NCI-H748 treated with DMSO at 0.1 percent for 48 hours (cell line): Measurements from ENCODE around the gene MYBPC1.

Experiments used
- DNase-seq: peaks from one replicate; lab custom pipeline; 2025; lab: John Stamatoyannopoulos, UW

The MYBPC1 gene

GRCh38 chr12:101694986-101695385 is 100.2 kb downstream of the MYBPC1 start:
- no peak for DNase-seq

GRCh38 chr12:101695706-101696105 is 100.9 kb downstream of the MYBPC1 start:
- no peak for DNase-seq

- DNase-seq, result no peak
Observed at GRCh38 chr12:101696251-101697196, 101.8 kb downstream of the MYBPC1 start.

GRCh38 chr12:101697197-101697929 is 102.6 kb downstream of the MYBPC1 start, which contains the start of gene CHPT1:
Gene CHPT1 (plus strand): TSS chr12:101697640. CDS start chr12:101697862, 222 bp downstream.
- DNase-seq, result peak; percentile 8

GRCh38 chr12:101697930-101698799 is 103.4 kb downstream of the MYBPC1 start:
- DNase-seq, result no peak

GRCh38 chr12:101698800-101699347 is 104.1 kb downstream of the MYBPC1 start:
- no peak for DNase-seq

- no peak for DNase-seq
Observed at GRCh38 chr12:101700299-101700820, 105.6 kb downstream of the MYBPC1 start.

GRCh38 chr12:101703487-101703886 is 108.7 kb downstream of the MYBPC1 start:
- DNase-seq, result no peak

GRCh38 chr12:101706403-101706802 is 111.6 kb downstream of the MYBPC1 start:
- no peak for DNase-seq

GRCh38 chr12:101707131-101707782 is 112.5 kb downstream of the MYBPC1 start:
- no peak for DNase-seq

- no peak for DNase-seq
Observed at GRCh38 chr12:101710288-101710687, 115.5 kb downstream of the MYBPC1 start.

- no peak for DNase-seq
Observed at GRCh38 chr12:101713059-101713682, 118.4 kb downstream of the MYBPC1 start.

- no peak for DNase-seq
Observed at GRCh38 chr12:101713930-101714329, 119.2 kb downstream of the MYBPC1 start.

GRCh38 chr12:101714877-101715444 is 120.2 kb downstream of the MYBPC1 start:
- DNase-seq, result no peak

- no peak for DNase-seq
Observed at GRCh38 chr12:101719566-101719965, 124.8 kb downstream of the MYBPC1 start.

GRCh38 chr12:101720118-101720517 is 125.3 kb downstream of the MYBPC1 start:
- no peak for DNase-seq

- DNase-seq, result no peak
Observed at GRCh38 chr12:101722392-101722791, 127.6 kb downstream of the MYBPC1 start.

- DNase-seq, result no peak
Observed at GRCh38 chr12:101727098-101727497, 132.3 kb downstream of the MYBPC1 start.

GRCh38 chr12:101729842-101730241 is 135.1 kb downstream of the MYBPC1 start:
- no peak for DNase-seq

GRCh38 chr12:101732318-101732717 is 137.5 kb downstream of the MYBPC1 start:
- no peak for DNase-seq
